MM.1S (cell line): ENCODE measurements around the gene CDRT15.

Experiments
- CTCF ChIP-seq: fragments of 300-600 bp; sonication (generic); IDR thresholded peaks from 2 replicates; pipeline ENCODE4 v1.5.1; 2016; ENCODE audit warnings: antibody characterized with exemption, low read length, mixed read lengths
- EZH2 ChIP-seq: fragments of 300-600 bp; sonication (generic); optimal IDR thresholded peaks from 2 replicates; pipeline ENCODE3; 2017; ENCODE audit warnings: low read depth, mild to moderate bottlenecking, antibody characterized with exemption, low read length, mixed read lengths
- EZH2phosphoT487 ChIP-seq: fragments of 300-600 bp; sonication (generic); IDR thresholded peaks from 2 replicates; pipeline ENCODE4 v1.6.1; 2018; ENCODE audit warnings: antibody characterized with exemption, low read length

- TF ChIP-seq CTCF: no peak
- TF ChIP-seq EZH2phosphoT487: no peak
- no peak for TF ChIP-seq EZH2
Measured at GRCh38 chr17:14245002-14245401, 8.3 kb upstream of the CDRT15 start.
